ENCODE results near the gene GPR156.

GPR156 gene

GRCh38 chr3:120119846-120120510 lies 165.0 kb downstream of the GPR156 start:
- DNase-seq (ENCODE audit: low spot score) = no peak

Data from AG08395 (cell line).